ENCODE measurements around the gene PSD2.

DNA sequence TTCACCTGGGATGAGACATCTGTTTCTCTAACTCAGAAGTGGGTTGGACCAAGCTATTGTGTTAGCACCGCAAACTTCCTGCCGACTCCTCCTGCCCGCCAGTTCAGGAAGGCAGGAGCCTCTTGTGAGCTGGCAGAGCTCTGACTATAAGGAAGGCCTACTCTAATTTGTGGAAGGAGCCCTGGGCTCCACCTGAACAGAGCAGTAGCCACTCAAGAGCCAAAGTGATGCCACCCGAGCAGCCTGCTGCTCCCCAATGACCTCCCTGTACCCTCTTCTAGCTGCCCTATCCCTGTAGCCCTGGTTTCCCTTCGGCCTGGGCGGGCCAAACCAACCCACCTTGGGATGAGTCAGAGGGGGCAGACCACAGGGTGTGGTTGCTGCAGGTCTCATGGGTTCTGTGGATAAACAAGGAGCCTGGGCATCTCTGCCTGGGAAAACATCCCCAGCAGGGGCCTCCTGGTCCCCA, 81.6 kb downstream of the PSD2 start:
- TF ChIP-seq, protein P1, sequence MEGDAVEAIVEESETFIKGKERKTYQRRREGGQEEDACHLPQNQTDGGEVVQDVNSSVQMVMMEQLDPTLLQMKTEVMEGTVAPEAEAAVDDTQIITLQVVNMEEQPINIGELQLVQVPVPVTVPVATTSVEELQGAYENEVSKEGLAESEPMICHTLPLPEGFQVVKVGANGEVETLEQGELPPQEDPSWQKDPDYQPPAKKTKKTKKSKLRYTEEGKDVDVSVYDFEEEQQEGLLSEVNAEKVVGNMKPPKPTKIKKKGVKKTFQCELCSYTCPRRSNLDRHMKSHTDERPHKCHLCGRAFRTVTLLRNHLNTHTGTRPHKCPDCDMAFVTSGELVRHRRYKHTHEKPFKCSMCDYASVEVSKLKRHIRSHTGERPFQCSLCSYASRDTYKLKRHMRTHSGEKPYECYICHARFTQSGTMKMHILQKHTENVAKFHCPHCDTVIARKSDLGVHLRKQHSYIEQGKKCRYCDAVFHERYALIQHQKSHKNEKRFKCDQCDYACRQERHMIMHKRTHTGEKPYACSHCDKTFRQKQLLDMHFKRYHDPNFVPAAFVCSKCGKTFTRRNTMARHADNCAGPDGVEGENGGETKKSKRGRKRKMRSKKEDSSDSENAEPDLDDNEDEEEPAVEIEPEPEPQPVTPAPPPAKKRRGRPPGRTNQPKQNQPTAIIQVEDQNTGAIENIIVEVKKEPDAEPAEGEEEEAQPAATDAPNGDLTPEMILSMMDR (IDR thresholded peaks at IDR 0.05; ENCODE audit: insufficient read depth, low read length), result no peak
- TF ChIP-seq, protein P2, sequence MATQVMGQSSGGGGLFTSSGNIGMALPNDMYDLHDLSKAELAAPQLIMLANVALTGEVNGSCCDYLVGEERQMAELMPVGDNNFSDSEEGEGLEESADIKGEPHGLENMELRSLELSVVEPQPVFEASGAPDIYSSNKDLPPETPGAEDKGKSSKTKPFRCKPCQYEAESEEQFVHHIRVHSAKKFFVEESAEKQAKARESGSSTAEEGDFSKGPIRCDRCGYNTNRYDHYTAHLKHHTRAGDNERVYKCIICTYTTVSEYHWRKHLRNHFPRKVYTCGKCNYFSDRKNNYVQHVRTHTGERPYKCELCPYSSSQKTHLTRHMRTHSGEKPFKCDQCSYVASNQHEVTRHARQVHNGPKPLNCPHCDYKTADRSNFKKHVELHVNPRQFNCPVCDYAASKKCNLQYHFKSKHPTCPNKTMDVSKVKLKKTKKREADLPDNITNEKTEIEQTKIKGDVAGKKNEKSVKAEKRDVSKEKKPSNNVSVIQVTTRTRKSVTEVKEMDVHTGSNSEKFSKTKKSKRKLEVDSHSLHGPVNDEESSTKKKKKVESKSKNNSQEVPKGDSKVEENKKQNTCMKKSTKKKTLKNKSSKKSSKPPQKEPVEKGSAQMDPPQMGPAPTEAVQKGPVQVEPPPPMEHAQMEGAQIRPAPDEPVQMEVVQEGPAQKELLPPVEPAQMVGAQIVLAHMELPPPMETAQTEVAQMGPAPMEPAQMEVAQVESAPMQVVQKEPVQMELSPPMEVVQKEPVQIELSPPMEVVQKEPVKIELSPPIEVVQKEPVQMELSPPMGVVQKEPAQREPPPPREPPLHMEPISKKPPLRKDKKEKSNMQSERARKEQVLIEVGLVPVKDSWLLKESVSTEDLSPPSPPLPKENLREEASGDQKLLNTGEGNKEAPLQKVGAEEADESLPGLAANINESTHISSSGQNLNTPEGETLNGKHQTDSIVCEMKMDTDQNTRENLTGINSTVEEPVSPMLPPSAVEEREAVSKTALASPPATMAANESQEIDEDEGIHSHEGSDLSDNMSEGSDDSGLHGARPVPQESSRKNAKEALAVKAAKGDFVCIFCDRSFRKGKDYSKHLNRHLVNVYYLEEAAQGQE (IDR thresholded peaks at IDR 0.05; ENCODE audit: insufficient replicate concordance, low read depth), result no peak
- no peak for TF ChIP-seq POLR2AphosphoS5 (IDR thresholded peaks at IDR 0.05; ENCODE audit: low read depth)
- TF ChIP-seq SPI1 (IDR thresholded peaks at IDR 0.05; ENCODE audit: borderline replicate concordance, low read depth), result no peak
- no peak for TF ChIP-seq GABPA (IDR thresholded peaks at IDR 0.05; ENCODE audit: low read depth)

Measured in HL-60 (cell line).